Measurements from ENCODE around the gene KLF11. TPM values are rescaled to one million over a fixed set of nuclear protein-coding genes. Genes with fewer than 3 reads are reported as not detected.

The KLF11 gene
- total RNA-seq, 1 experiment from 2014 or later: 21.0 TPM

DNA sequence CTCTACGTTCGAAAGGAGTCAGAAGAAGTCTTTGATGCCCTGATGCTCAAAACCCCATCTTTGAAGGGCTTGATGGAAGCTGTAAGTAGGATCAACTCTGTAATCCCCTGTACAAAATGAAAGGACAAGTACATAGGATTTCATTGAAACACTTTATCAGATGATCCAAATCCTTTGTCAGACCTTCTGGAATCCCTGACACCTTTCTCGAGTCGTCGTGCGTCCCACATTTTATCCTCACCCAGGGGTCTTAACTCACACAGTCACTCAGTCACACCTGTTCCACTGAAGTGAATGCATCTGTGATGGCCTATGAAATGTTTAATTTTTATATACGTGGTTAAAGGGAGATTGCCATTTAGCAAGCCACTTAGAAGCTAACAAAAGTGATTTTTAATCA, 47.0 kb upstream of the KLF11 start:
- no peaks in the 10 kb centered on the region for H3K27me3 ChIP-seq (replicated peaks; ENCODE audit: control insufficient read depth, insufficient read depth, low read length)
- no peak for DNase-seq
- no peaks in the 10 kb centered on the region; the same call in none of the 2 replicates for H3K36me3 ChIP-seq (ENCODE audit: control insufficient read depth, insufficient read depth, low read length)
- no peaks in the 10 kb centered on the region for H3K9me3 ChIP-seq
- Mint-ChIP-seq H3K27me3 (ENCODE audit: insufficient read depth, unreplicated experiment) (no peaks in the 10 kb centered on the region), H3K36me3 (ENCODE audit: insufficient read depth, unreplicated experiment) (peaks cover 18% of the 10 kb centered on the region), H3K27ac (ENCODE audit: unreplicated experiment) (no peak overlapping the region), H3K9me3 (ENCODE audit: unreplicated experiment) (no peaks in the 10 kb centered on the region), H3K4me3 (ENCODE audit: unreplicated experiment) (no peak overlapping the region), H3K4me1 (ENCODE audit: low read depth, unreplicated experiment) (peaks cover 3% of the 10 kb centered on the region)
- H3K4me1 ChIP-seq: no peaks in the 10 kb centered on the region
- ChIA-PET POLR2A (no interaction called here), CTCF (interaction anchor here (1.2 kb wide), 1 partner anchor 12 kb away, joined by 4 read pairs; no protein-coding TSS in a partner anchor)
- no peak overlapping the region for H3K4me3 ChIP-seq (ENCODE audit: low read depth, low read length)
- intact Hi-C loops (cut with micrococcal nuclease; ENCODE audit: unreplicated experiment): no loop called here
- no TSS peak for BruUV-seq (replicated peaks)
- TF ChIP-seq, protein P1, sequence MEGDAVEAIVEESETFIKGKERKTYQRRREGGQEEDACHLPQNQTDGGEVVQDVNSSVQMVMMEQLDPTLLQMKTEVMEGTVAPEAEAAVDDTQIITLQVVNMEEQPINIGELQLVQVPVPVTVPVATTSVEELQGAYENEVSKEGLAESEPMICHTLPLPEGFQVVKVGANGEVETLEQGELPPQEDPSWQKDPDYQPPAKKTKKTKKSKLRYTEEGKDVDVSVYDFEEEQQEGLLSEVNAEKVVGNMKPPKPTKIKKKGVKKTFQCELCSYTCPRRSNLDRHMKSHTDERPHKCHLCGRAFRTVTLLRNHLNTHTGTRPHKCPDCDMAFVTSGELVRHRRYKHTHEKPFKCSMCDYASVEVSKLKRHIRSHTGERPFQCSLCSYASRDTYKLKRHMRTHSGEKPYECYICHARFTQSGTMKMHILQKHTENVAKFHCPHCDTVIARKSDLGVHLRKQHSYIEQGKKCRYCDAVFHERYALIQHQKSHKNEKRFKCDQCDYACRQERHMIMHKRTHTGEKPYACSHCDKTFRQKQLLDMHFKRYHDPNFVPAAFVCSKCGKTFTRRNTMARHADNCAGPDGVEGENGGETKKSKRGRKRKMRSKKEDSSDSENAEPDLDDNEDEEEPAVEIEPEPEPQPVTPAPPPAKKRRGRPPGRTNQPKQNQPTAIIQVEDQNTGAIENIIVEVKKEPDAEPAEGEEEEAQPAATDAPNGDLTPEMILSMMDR (IDR thresholded peaks at IDR 0.05; ENCODE audit: insufficient read depth in 1 of 2, low read depth in 1 of 2, low read length in 1 of 2, severe bottlenecking in 1 of 2, unreplicated experiment in 1 of 2): no peak

DNA sequence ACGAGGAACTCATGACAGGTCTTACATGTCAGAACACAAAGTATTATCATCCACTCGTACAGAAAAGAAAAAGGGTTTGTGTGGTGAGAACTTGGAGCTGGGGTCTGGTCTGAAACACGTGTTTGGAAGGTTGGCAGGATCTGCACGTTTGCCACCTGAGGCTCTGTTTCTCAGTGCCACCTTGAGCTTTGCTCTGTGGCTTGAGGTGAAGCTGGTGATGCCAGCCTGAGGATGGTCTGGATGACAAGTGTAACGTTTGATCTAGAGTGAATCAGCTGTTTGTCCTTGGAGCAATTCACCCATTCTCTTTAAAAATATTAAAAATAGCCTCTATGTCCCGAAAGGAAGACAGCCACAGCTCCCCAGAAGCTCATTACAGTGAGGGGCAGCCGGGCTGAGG, 45.4 kb upstream of the KLF11 start:
- DNase-seq: no peak
- POLR2A ChIA-PET: interaction anchor here (0.5 kb wide), 1 partner anchor 46 kb away, joined by 8 read pairs; no protein-coding TSS in a partner anchor
- H3K27me3 ChIP-seq (replicated peaks; ENCODE audit: control insufficient read depth, insufficient read depth, low read length): no peaks in the 10 kb centered on the region
- Mint-ChIP-seq H3K36me3 (ENCODE audit: insufficient read depth, unreplicated experiment) (peaks cover 11% of the 10 kb centered on the region), H3K4me1 (ENCODE audit: low read depth, unreplicated experiment) (no peaks in the 10 kb centered on the region), H3K4me3 (ENCODE audit: unreplicated experiment) (no peak overlapping the region), H3K9me3 (ENCODE audit: unreplicated experiment) (no peaks in the 10 kb centered on the region), H3K27me3 (ENCODE audit: insufficient read depth, unreplicated experiment) (no peaks in the 10 kb centered on the region), H3K27ac (ENCODE audit: unreplicated experiment) (no peak overlapping the region)
- no peaks in the 10 kb centered on the region for H3K9me3 ChIP-seq
- BruUV-seq (replicated peaks): no TSS peak
- intact Hi-C loops (cut with micrococcal nuclease; ENCODE audit: unreplicated experiment): no loop called here
- H3K4me3 ChIP-seq (ENCODE audit: low read depth, low read length): no peak overlapping the region
- no peaks in the 10 kb centered on the region; the same call in none of the 2 replicates for H3K36me3 ChIP-seq (ENCODE audit: control insufficient read depth, insufficient read depth, low read length)
- TF ChIP-seq, protein P1 (IDR thresholded peaks at IDR 0.05; ENCODE audit: insufficient read depth in 1 of 2, low read depth in 1 of 2, low read length in 1 of 2, severe bottlenecking in 1 of 2, unreplicated experiment in 1 of 2): no peak
- CTCF ChIA-PET: no interaction called here
- H3K4me1 ChIP-seq: no peaks in the 10 kb centered on the region

GRCh38 chr2:9998916-9999654, 44.3 kb upstream of the KLF11 start:
- TF ChIP-seq, protein P1 (IDR thresholded peaks at IDR 0.05; ENCODE audit: insufficient read depth in 1 of 2, low read depth in 1 of 2, low read length in 1 of 2, severe bottlenecking in 1 of 2, unreplicated experiment in 1 of 2): no peak
- H3K27ac Mint-ChIP-seq (ENCODE audit: unreplicated experiment): no peak overlapping the region

More at GRCh38 chr2:9998916-9999654, 44.3 kb upstream of the KLF11 start:
- Mint-ChIP-seq H3K4me3 (ENCODE audit: unreplicated experiment) (no peak overlapping the region), H3K4me1 (ENCODE audit: low read depth, unreplicated experiment) (no peaks in the 10 kb centered on the region), H3K27me3 (ENCODE audit: insufficient read depth, unreplicated experiment) (no peaks in the 10 kb centered on the region), H3K9me3 (ENCODE audit: unreplicated experiment) (no peaks in the 10 kb centered on the region), H3K36me3 (ENCODE audit: insufficient read depth, unreplicated experiment) (peaks cover 11% of the 10 kb centered on the region)
- intact Hi-C loops (cut with micrococcal nuclease; ENCODE audit: unreplicated experiment): no loop called here
- H3K27me3 ChIP-seq (replicated peaks; ENCODE audit: control insufficient read depth, insufficient read depth, low read length): no peaks in the 10 kb centered on the region
- no peaks in the 10 kb centered on the region for H3K9me3 ChIP-seq
- no TSS peak for BruUV-seq (replicated peaks)
- ChIA-PET POLR2A (interaction anchor here (0.6 kb wide), 1 partner anchor 43 kb away, joined by 3 read pairs; no protein-coding TSS in a partner anchor), CTCF (no interaction called here)
- no peaks in the 10 kb centered on the region for H3K4me1 ChIP-seq
- no peaks in the 10 kb centered on the region; the same call in none of the 2 replicates for H3K36me3 ChIP-seq (ENCODE audit: control insufficient read depth, insufficient read depth, low read length)
- H3K4me3 ChIP-seq (ENCODE audit: low read depth, low read length): no peak overlapping the region
- no peak for DNase-seq

Measured in Caco-2 (cell line).